Skin epidermis (tissue), 12 donors: ENCODE data around the gene EHD4.

Experiments used
- H3K27ac ChIP-seq, 21 experiments: fragments of 200-600 bp; sonication (generic) in 11 of 21; one replicate each; pipeline ENCODE4 v1.5.0; 2020; ENCODE audit warnings: mild to moderate bottlenecking in 3 of 21, inconsistent platforms in 2 of 21, moderate library complexity in 2 of 21
- H3K4me3 ChIP-seq, 7 experiments: fragments of 200-600 bp; sonication (generic) in 2 of 7; one replicate each; pipeline ENCODE4 v1.5.0; 2020; ENCODE audit warnings: inconsistent platforms in 2 of 7, mild to moderate bottlenecking in 2 of 7, moderate library complexity in 1 of 7

Gene EHD4

GRCh38 chr15:41908736-41909461, 63.5 kb downstream of the EHD4 start:
- Histone ChIP-seq H3K4me3 (no peak overlapping the region), H3K27ac (no peak overlapping the region)

- H3K27ac ChIP-seq: peak overlapping the region in 1 of 21 experiments; percentile 11
- H3K4me3 ChIP-seq: no peak overlapping the region
Observed at GRCh38 chr15:41907141-41907540, 65.2 kb downstream of the EHD4 start.

- Histone ChIP-seq H3K4me3 (no peak overlapping the region), H3K27ac (peak overlapping the region in 1 of 21 experiments; percentile 11)
Observed at GRCh38 chr15:41906608-41907007, 65.7 kb downstream of the EHD4 start.

- Histone ChIP-seq H3K4me3 (no peak overlapping the region), H3K27ac (peak overlapping the region in 4 of 21 experiments; percentile 3 to 31 (median 14))
Observed at GRCh38 chr15:41905036-41905793, 67.1 kb downstream of the EHD4 start.

- peak overlapping the region in 4 of 21 experiments; percentile 3 to 31 (median 14) for H3K27ac ChIP-seq
Observed at GRCh38 chr15:41904541-41905005, 67.8 kb downstream of the EHD4 start.

GRCh38 chr15:41903782-41904181, 68.6 kb downstream of the EHD4 start:
- no peak overlapping the region for H3K4me3 ChIP-seq
- no peak overlapping the region for H3K27ac ChIP-seq

More at GRCh38 chr15:41904541-41905005, 67.8 kb downstream of the EHD4 start:
- no peak overlapping the region for H3K4me3 ChIP-seq

- no peak overlapping the region for H3K4me3 ChIP-seq
- H3K27ac ChIP-seq: no peak overlapping the region
Observed at GRCh38 chr15:41901431-41901830, 70.9 kb downstream of the EHD4 start.

- H3K4me3 ChIP-seq: no peak overlapping the region
- no peak overlapping the region for H3K27ac ChIP-seq
Observed at GRCh38 chr15:41900526-41901380, 71.6 kb downstream of the EHD4 start.

- Histone ChIP-seq H3K27ac (no peak overlapping the region), H3K4me3 (no peak overlapping the region)
Observed at GRCh38 chr15:41899854-41900442, 72.4 kb downstream of the EHD4 start.

GRCh38 chr15:41897363-41897799, 75.0 kb downstream of the EHD4 start:
- H3K4me3 ChIP-seq: no peak overlapping the region
- peak overlapping the region in 1 of 21 experiments; percentile 12 for H3K27ac ChIP-seq

- Histone ChIP-seq H3K27ac (peak overlapping the region in 1 of 21 experiments; percentile 14), H3K4me3 (no peak overlapping the region)
Observed at GRCh38 chr15:41896566-41896965, 75.8 kb downstream of the EHD4 start.

- no peak overlapping the region for H3K4me3 ChIP-seq
- peak overlapping the region in 2 of 21 experiments; percentile 85 to 91 for H3K27ac ChIP-seq
Observed at GRCh38 chr15:41895957-41896356, 76.4 kb downstream of the EHD4 start.

GRCh38 chr15:41895491-41895890, 76.9 kb downstream of the EHD4 start:
- H3K27ac ChIP-seq: peak overlapping the region in 18 of 21 experiments; percentile 30 to 91 (median 72)
- no peak overlapping the region for H3K4me3 ChIP-seq

GRCh38 chr15:41894791-41895463, 77.4 kb downstream of the EHD4 start:
- peak overlapping the region in 1 of 7 experiments; percentile 2 for H3K4me3 ChIP-seq
- peak overlapping the region in 20 of 21 experiments; percentile 30 to 91 (median 74) for H3K27ac ChIP-seq

GRCh38 chr15:41894251-41894790, 78.0 kb downstream of the EHD4 start:
- H3K4me3 ChIP-seq: peak overlapping the region in 1 of 7 experiments; percentile 2
- H3K27ac ChIP-seq: peak overlapping the region in 20 of 21 experiments; percentile 30 to 91 (median 74)

GRCh38 chr15:41893422-41894250, 78.7 kb downstream of the EHD4 start, which contains the start of gene SPTBN5:
TSS of gene SPTBN5 (minus strand) at chr15:41894053. CDS start at chr15:41893497, 556 bp downstream.
- Histone ChIP-seq H3K4me3 (peak within 1 kb of the TSS in 1 of 7 experiments; percentile 2), H3K27ac (peak within 1 kb of the TSS in 20 of 21 experiments; percentile 30 to 91 (median 74))
